Right hindlimb (tissue), 1 donor: ENCODE results near the gene SLC12A7.
A peak's percentile ranks its signal among the peaks of the same experiment; 100 is the strongest.
"Not testable (repeated sequence)": the region's sequence is repeated elsewhere in the genome, so short reads cannot be mapped to it uniquely, and the experiment has no call there.

Source experiments
- DNase-seq: peaks from one replicate; pipeline ENCODE4 v3.0.0-alpha.2; 2018

Gene SLC12A7

DNA sequence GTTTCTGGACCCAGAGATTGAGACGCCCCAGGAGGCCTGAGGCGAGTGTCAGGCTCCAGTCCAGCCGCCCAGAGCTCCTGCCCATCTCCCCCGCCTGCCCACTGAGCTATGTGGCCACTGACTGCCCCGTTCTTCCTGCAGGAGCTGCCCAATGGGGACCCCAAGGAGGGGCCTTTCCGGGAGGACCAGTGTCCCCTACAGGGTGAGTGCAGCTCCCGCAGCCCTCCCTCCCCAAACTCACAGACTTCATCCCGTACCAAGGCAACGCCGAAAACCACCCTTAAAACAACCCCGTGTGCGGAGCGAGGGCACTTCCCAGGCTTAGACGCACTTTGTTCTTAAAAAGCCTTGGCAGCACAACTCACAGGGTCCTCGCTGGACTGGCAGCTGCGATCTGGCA, 79.9 kb downstream of the SLC12A7 start:
- DNase-seq = no peak

GRCh38 chr5:1031306-1031959, 80.4 kb downstream of the SLC12A7 start:
- no peak for DNase-seq

DNA sequence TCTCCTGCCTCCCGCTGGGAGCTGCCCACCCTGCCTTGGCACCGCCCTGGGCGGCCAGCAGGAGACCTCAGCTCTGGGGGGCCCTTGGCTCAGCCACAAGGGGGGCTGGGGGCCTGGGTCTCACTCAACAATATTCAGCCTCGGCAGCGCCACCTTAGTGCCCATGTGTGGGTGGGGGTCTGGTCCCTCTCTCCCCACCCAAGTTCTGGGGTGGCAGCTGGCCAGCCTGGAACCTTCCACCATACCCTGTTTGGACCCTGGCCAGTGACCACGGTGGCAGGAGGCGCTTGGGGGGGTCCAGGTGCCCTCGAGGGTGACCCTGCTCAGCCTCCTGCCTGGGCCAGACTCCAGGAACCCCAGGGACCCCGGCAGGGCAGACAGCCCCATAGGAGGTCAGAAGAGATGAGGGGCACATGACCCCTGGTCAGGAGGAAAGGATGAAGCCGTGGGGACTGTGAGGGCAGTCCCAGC, 81.0 kb downstream of the SLC12A7 start:
- no peak for DNase-seq

- no peak for DNase-seq
Observed at GRCh38 chr5:1029945-1030625, 81.8 kb downstream of the SLC12A7 start.

DNA sequence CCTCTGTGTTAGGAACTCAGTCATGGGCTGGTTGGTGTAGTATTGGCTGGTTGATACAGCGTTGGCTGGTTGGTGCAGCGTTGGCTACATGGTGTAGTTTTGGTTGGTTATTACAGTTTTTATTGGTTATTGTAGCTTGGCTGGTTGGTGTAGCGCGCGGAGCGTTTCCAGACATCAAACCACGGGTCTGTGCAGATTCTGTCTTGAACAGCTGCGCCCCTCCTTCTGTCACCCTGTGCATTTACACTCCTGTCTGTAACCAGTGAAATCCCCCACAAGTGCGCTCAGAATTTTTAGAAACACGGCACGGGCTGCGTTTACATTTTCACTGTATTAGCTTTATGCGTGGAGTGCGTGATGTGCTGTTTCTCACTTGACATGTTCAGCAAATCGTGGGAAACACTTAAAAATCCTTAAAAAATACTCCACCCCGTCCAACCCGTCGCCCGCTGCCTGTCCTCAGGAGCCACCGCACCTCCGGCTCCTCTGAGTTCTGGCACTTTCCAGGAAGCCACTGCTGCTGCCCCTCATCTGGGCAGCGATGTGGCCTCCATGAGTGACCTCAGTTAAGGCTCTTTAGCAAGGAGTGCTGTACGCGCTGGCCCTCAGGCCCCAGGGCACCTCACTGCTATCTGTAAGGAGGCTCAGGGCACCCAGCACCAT, 82.5 kb downstream of the SLC12A7 start:
- DNase-seq = no peak

DNA sequence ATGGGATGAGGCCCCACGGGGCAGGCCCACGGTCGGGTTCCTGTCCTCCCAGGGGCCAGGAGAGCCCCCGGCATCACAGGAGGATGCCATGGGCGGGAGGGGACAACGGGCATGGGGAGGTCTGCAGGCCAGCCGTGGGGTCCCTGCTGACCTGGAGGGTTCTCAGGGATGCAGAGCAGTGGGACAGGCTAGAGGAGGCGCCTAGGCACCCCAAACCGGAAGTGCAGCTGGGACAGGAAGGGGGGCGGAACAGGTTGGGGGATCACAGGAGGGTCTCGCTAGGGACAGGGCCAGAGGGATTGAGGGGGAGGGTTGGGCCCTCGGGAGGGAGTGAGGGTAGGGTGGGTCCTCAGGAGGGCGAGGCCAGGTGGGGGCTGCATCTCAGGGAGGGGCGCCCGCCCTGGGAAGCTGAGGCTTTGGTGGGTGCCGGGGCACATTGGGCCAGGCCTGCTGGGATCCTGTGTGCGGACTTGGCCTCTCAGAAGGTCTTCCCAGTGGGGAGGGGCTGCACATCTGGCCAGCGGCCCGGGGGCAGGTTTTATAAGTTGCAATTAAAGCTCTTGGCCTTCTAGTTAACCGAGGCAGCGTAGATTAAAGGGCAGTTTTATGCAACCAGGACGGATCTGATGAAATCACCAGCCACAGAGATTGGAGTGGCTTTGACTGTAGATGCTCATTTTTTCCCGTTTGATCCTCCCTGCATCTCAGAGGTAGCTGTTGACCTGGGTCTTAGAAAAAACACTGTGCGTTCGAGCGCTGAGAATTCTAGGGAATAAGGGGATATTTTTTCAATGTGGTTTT, 83.2 kb downstream of the SLC12A7 start:
- DNase-seq = no peak

GRCh38 chr5:1027631-1028441, 84.0 kb downstream of the SLC12A7 start:
- no peak for DNase-seq

GRCh38 chr5:1026700-1027621, 84.9 kb downstream of the SLC12A7 start:
- DNase-seq = no peak

GRCh38 chr5:1021969-1022336, 89.9 kb downstream of the SLC12A7 start:
- not testable (repeated sequence) for DNase-seq

DNA sequence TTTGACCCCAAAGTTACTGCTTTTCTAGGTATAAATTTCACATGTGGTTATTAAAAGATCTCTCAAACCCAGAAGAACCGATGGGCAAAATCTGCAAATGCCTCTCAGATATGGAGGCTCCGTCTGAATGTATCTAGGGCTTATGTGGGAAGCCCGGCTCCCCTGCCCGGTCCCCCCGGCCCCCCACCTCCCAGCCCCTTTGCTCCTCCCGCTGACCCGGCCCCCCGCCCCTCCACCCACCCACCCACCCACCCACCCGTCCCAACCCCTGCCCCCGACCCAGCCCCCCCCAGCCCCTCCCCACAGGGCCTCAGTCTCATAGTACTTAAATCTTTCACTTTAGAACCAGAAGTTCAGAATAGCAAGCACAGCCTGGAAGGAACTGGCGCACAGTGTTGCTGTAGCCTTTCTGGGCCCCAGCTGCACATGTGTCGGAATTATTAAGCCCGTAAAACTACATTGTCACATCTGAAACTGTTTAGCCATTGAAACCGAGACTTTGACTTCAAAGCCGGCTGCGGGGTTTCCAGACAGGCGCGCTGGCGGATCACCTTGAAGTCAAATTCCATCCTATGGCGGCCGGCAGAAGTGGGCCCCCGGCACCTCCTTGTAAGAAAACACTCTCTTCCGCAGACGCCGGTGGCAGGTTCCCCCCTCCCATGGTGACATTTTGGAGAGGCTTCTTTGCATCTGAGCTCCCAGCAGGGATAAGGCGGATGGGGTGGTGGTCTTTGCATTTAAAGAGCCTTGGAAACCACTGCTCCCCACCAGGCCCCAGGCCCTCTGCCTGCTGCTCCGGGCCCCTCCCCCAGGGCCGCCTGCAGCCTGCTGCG, 90.5 kb downstream of the SLC12A7 start:
- peak; percentile 86 for DNase-seq

- DNase-seq = no peak
Observed at GRCh38 chr5:1020452-1020961, 91.4 kb downstream of the SLC12A7 start.

- no peak for DNase-seq
Observed at GRCh38 chr5:1019001-1019905, 92.6 kb downstream of the SLC12A7 start.

GRCh38 chr5:1018596-1018995, 93.3 kb downstream of the SLC12A7 start:
- DNase-seq = no peak

- DNase-seq = no peak
Observed at GRCh38 chr5:1017691-1018455, 94.0 kb downstream of the SLC12A7 start.

GRCh38 chr5:1017056-1017455, 94.8 kb downstream of the SLC12A7 start:
- DNase-seq = no peak

DNA sequence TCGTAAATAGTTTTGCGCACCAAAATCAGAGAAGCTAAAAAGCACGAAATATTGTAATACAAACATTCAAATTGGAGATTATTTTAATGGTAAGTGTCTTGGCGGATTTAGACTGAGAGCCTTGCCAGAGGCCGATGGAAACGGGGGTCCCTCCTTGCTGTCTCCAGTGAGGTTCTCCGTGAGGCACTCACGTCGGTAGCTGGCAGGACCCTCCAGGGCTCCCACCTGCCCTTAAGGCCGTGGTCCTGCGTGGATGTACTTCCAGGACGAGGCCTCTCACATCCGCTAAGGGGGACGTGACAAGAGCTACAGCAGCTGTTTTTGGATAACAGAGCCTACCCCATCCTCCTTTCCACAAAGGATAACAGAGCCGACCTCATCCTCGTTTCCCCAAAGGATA, 95.4 kb downstream of the SLC12A7 start:
- DNase-seq = no peak

GRCh38 chr5:1016036-1016435, 95.8 kb downstream of the SLC12A7 start:
- DNase-seq = no peak

GRCh38 chr5:1015507-1015906, 96.4 kb downstream of the SLC12A7 start:
- DNase-seq = no peak
